PC-9 (cell line): Measurements from ENCODE around the gene MTMR3.

Experiments used
- EZH2 ChIP-seq: fragments of 200-600 bp; sonication (generic); IDR thresholded peaks from 2 replicates; pipeline ENCODE4 v1.8.0; 2017; ENCODE audit warnings: antibody characterized with exemption, low read depth
- TF ChIP-seq, protein P1 (sequence below): fragments of 200-600 bp; sonication (generic); conservative IDR thresholded peaks from 2 replicates; pipeline ENCODE4 v1.6.1; 2017; ENCODE audit warnings: mixed run types, antibody characterized with exemption, mild to moderate bottlenecking, moderate library complexity

DNA sequence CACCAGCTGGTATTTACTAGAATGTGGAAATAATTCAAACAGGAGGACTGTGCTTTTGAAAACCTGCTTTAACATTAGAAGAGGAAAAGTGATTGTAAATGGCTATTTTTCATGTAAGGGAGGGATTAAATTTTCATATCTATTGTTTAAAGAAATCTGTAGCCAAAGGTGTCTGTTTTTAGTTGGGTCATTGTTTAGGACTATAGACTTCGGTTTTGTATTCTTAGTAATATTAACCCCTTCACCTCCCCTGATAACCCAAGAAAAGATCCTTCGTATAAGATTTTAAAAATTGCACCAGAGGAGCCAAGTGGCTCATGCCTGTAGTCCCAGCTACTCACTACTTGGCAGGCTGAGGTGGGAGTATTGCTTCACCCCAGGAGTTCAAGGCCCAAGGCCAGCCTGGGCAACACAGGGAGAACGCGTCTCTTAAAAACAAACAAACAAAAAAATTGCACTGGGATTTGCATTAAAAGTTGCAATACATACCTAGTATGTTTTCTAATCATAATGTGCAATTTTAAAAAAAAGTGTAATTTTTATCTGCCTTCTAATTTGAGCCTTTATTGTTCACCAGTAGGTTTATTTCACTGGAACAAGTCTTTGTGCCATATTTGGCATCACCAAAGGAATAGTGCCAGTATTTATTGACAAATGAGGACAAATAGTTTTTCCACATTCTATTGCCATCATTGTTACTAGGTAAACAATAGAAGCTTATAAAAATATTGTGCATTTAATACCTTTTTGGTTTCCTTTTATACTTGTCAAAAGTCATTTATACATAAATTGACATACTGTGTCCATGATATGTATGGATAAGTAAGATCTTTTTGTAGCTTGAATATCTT lies 34.3 kb downstream of the MTMR3 start:
- TF ChIP-seq, protein P1, sequence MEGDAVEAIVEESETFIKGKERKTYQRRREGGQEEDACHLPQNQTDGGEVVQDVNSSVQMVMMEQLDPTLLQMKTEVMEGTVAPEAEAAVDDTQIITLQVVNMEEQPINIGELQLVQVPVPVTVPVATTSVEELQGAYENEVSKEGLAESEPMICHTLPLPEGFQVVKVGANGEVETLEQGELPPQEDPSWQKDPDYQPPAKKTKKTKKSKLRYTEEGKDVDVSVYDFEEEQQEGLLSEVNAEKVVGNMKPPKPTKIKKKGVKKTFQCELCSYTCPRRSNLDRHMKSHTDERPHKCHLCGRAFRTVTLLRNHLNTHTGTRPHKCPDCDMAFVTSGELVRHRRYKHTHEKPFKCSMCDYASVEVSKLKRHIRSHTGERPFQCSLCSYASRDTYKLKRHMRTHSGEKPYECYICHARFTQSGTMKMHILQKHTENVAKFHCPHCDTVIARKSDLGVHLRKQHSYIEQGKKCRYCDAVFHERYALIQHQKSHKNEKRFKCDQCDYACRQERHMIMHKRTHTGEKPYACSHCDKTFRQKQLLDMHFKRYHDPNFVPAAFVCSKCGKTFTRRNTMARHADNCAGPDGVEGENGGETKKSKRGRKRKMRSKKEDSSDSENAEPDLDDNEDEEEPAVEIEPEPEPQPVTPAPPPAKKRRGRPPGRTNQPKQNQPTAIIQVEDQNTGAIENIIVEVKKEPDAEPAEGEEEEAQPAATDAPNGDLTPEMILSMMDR: no peak
- no peak for TF ChIP-seq EZH2
